DOHH2 (cell line): ENCODE data around the gene SYNGR1.

Experiments
- H3F3A ChIP-seq: fragments of 200-600 bp; sonication (generic), shearing (Covaris generic); 2 replicates; pipeline ENCODE4 v1.6.0; 2016; ENCODE audit warnings: antibody characterized with exemption, mild to moderate bottlenecking; ENCODE audit not compliant: control insufficient read depth, insufficient read depth
- H3K27ac ChIP-seq: fragments of 200-600 bp; sonication (generic); 2 replicates; pipeline ENCODE4 v1.5.1; 2014; ENCODE audit warnings: low read depth, mild to moderate bottlenecking, low read length, moderate library complexity
- H3K27me3 ChIP-seq: fragments of 200-600 bp; sonication (generic); 2 replicates; pipeline ENCODE4 v1.6.1; 2014; ENCODE audit warnings: mild to moderate bottlenecking, low read length, mixed read lengths; ENCODE audit not compliant: control insufficient read depth
- H3K36me3 ChIP-seq: fragments of 200-600 bp; sonication (generic); 2 replicates; pipeline ENCODE4 v1.6.1; 2014; ENCODE audit warnings: mild to moderate bottlenecking, low read length, moderate library complexity, mixed read lengths; ENCODE audit not compliant: control insufficient read depth
- H3K4me1 ChIP-seq: fragments of 200-600 bp; sonication (generic); 2 replicates; pipeline ENCODE4 v1.6.1; 2014; ENCODE audit warnings: mild to moderate bottlenecking, low read length, mixed read lengths; ENCODE audit not compliant: control insufficient read depth
- H3K4me2 ChIP-seq: fragments of 200-600 bp; sonication (generic); 2 replicates; pipeline ENCODE4 v1.6.0; 2014; ENCODE audit warnings: mild to moderate bottlenecking, low read length, moderate library complexity
- H3K4me3 ChIP-seq: fragments of 200-600 bp; sonication (generic); 2 replicates; pipeline ENCODE4 v1.5.1; 2014; ENCODE audit warnings: mild to moderate bottlenecking, low read length, mixed read lengths
- H3K79me2 ChIP-seq: fragments of 200-600 bp; sonication (generic); 2 replicates; pipeline ENCODE4 v1.6.1; 2014; ENCODE audit warnings: mild to moderate bottlenecking, low read length, mixed read lengths; ENCODE audit not compliant: control insufficient read depth
- H3K9me2 ChIP-seq: fragments of 200-600 bp; sonication (generic); replicated peaks from 2 replicates; pipeline ENCODE4 v1.6.1; 2014; ENCODE audit warnings: mild to moderate bottlenecking, low read length, mixed read lengths; ENCODE audit not compliant: control insufficient read depth
- H3K9me3 ChIP-seq: fragments of 200-600 bp; sonication (generic); 2 replicates; pipeline ENCODE4 v1.6.1; 2014; ENCODE audit warnings: antibody characterized with exemption, low read length, mixed read lengths; ENCODE audit not compliant: control insufficient read depth, insufficient read depth
- H4K20me1 ChIP-seq: fragments of 200-600 bp; sonication (generic); 2 replicates; pipeline ENCODE4 v1.6.0; 2014; ENCODE audit warnings: low read depth, mild to moderate bottlenecking, antibody characterized with exemption, low read length, moderate library complexity; ENCODE audit not compliant: control insufficient read depth, insufficient read depth
- EZH2phosphoT487 ChIP-seq: fragments of 200-600 bp; sonication (generic); IDR thresholded peaks from 2 replicates; pipeline ENCODE4 v1.6.1; 2017; ENCODE audit warnings: borderline replicate concordance, mild to moderate bottlenecking, antibody characterized with exemption, low read length, moderate library complexity, mixed read lengths
- TF ChIP-seq, protein P1 (sequence below): fragments of 200-600 bp; sonication (generic); IDR thresholded peaks from one replicate; pipeline ENCODE4 v1.5.1; 2014; ENCODE audit warnings: antibody characterized with exemption, mild to moderate bottlenecking, low read depth, low read length; ENCODE audit not compliant: poor library complexity, severe bottlenecking

The SYNGR1 gene

DNA sequence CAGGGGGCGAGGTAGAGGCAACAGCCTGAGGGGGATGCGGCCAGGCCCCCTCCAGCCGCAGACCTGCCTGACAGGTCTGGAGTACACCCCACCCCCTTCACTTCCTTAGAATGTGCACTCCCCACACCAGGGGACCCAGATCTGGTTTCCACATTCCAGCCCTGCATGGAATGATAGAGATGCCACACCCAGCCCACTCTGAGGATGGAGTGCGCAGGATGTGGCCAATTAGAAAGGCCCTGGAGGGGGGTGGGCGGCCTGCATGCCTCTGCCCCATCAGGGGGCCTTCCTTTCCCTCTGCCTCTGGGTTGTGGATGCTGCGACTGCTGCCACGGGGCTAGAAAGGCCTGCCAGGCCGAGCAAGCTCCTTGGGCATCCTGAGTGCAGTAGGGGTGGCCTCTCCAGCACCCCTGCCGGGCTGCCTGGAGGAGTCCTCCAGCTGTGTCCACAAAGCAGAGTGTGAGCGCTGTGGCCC, 78.8 kb downstream of the SYNGR1 start:
- Histone ChIP-seq H3K4me1 (peaks cover 12% of the 10 kb centered on the region), H3K9me2 (no peaks in the 10 kb centered on the region), H3K36me3 (peaks cover 69% of the 10 kb centered on the region), H3K4me3 (no peak overlapping the region), H3K27ac (no peak overlapping the region), H3K27me3 (no peaks in the 10 kb centered on the region), H3K4me2 (no peak overlapping the region), H4K20me1 (no peaks in the 10 kb centered on the region), H3K79me2 (no peaks in the 10 kb centered on the region), H3K9me3 (no peaks in the 10 kb centered on the region), H3F3A (no peaks in the 10 kb centered on the region)
- no peak for TF ChIP-seq EZH2phosphoT487
- TF ChIP-seq, protein P1, sequence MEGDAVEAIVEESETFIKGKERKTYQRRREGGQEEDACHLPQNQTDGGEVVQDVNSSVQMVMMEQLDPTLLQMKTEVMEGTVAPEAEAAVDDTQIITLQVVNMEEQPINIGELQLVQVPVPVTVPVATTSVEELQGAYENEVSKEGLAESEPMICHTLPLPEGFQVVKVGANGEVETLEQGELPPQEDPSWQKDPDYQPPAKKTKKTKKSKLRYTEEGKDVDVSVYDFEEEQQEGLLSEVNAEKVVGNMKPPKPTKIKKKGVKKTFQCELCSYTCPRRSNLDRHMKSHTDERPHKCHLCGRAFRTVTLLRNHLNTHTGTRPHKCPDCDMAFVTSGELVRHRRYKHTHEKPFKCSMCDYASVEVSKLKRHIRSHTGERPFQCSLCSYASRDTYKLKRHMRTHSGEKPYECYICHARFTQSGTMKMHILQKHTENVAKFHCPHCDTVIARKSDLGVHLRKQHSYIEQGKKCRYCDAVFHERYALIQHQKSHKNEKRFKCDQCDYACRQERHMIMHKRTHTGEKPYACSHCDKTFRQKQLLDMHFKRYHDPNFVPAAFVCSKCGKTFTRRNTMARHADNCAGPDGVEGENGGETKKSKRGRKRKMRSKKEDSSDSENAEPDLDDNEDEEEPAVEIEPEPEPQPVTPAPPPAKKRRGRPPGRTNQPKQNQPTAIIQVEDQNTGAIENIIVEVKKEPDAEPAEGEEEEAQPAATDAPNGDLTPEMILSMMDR = no peak

DNA sequence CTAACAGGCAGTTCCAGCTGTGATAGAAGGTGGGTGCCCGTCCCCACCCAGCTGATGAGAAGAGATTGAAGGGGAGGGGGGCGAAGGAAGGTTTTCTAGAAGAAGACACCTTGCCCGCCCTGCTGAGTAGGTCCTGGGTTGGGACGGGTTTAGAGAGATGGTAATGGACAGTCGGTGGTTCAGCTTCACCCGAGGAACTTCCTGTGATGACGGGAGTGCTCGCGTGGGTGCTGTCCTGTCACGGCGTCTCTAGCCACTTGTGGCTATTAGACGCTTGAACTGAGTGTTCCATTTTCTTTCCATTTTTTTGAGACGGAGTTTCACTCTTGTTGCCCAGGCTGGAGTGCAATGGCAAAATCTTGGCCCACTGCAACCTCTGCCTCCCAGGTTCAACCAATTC, 79.4 kb downstream of the SYNGR1 start:
- no peak overlapping the region for H3K4me2 ChIP-seq
- no peaks in the 10 kb centered on the region for H3F3A ChIP-seq
- no peaks in the 10 kb centered on the region for H3K79me2 ChIP-seq
- no peaks in the 10 kb centered on the region for H3K27me3 ChIP-seq
- no peak overlapping the region for H3K4me3 ChIP-seq
- no peaks in the 10 kb centered on the region for H3K9me2 ChIP-seq
- no peaks in the 10 kb centered on the region for H4K20me1 ChIP-seq
- no peak overlapping the region for H3K27ac ChIP-seq
- peaks cover 63% of the 10 kb centered on the region for H3K36me3 ChIP-seq
- TF ChIP-seq, protein P1 = no peak
- TF ChIP-seq EZH2phosphoT487 = no peak
- H3K9me3 ChIP-seq = no peaks in the 10 kb centered on the region
- peaks cover 15% of the 10 kb centered on the region for H3K4me1 ChIP-seq

DNA sequence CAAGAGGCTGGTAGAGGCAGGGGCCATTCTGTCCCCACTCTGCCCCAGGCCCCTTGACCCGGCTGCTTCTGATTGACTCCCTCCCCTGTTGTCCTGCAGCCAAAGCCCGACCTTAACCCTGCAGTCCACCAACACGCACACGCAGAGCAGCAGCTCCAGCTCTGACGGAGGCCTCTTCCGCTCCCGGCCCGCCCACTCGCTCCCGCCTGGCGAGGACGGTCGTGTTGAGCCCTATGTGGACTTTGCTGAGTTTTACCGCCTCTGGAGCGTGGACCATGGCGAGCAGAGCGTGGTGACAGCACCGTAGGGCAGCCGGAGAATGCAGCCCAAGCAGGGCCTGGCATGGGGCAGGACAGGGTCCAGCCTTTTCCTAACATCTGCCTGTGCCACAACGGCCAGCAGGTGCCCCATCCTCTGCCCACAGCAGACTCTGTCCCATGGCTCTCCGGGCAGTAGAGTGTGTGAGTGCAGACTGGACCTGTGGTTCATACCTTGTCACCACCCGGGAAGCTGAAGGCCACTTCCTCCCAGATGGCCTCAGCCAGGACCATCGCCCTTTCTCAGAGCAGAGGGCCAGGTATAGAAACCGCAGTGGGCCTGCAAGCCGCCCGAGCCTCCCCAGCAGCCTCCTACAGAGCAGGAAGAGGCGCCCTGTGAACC, 80.3 kb downstream of the SYNGR1 start:
- Histone ChIP-seq H3K27me3 (no peaks in the 10 kb centered on the region), H3F3A (no peaks in the 10 kb centered on the region), H3K4me2 (no peak overlapping the region), H3K79me2 (no peaks in the 10 kb centered on the region), H3K9me3 (no peaks in the 10 kb centered on the region), H3K4me3 (no peak overlapping the region), H3K36me3 (peaks cover 59% of the 10 kb centered on the region), H3K4me1 (peaks cover 19% of the 10 kb centered on the region), H4K20me1 (no peaks in the 10 kb centered on the region), H3K27ac (no peak overlapping the region), H3K9me2 (no peaks in the 10 kb centered on the region)
- no peak for TF ChIP-seq EZH2phosphoT487
- TF ChIP-seq, protein P1 = no peak
